MM.1S (cell line): ENCODE data around the gene ZRANB1.

Experiments used
- EZH2 ChIP-seq: fragments of 300-600 bp; sonication (generic); optimal IDR thresholded peaks from 2 replicates; pipeline ENCODE3; 2017; ENCODE audit warnings: low read depth, mild to moderate bottlenecking, antibody characterized with exemption, low read length, mixed read lengths
- EZH2phosphoT487 ChIP-seq: fragments of 300-600 bp; sonication (generic); IDR thresholded peaks from 2 replicates; pipeline ENCODE4 v1.6.1; 2018; ENCODE audit warnings: antibody characterized with exemption, low read length
- TF ChIP-seq, protein P1 (sequence below): fragments of 300-600 bp; sonication (generic); IDR thresholded peaks from 2 replicates; pipeline ENCODE4 v1.5.1; 2016; ENCODE audit warnings: antibody characterized with exemption, low read length, mixed read lengths

DNA sequence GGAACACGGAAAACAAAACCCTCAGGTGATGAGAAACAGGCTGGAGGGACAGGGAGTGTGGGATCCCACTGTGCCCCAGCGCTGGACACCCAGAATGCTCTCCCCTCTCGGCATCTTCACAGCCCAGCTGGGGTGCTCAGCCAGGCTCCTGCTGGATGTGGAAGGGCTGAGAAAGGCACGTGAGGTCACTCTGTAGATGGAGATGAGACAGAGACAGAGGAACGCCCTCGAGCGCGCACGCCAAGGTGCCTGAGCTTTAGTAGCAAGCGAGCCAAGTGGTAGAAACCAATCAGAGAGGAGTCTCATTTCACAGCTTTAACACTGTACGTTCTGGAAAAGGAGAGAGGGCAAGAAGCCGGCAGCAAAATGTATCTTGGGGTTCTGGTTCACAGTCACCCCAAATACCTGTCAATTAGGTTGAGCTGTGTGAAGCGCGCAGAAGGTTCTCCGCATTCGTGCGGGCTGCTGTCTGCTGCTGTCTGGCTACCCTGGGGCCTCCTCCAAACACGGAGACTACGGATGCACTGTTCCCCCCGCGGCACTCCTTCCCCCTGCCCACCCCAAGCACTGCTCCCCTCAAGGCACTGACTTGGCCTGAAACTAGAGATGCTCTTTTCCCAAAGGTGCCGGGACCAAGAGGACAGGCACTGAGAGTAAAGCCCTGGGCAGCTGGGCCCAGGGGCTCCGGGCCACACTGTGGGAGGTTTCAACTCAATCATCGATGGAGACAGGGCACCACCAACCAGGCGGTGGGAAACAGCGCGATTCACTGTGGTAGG, 91.4 kb downstream of the ZRANB1 start:
- TF ChIP-seq, protein P1, sequence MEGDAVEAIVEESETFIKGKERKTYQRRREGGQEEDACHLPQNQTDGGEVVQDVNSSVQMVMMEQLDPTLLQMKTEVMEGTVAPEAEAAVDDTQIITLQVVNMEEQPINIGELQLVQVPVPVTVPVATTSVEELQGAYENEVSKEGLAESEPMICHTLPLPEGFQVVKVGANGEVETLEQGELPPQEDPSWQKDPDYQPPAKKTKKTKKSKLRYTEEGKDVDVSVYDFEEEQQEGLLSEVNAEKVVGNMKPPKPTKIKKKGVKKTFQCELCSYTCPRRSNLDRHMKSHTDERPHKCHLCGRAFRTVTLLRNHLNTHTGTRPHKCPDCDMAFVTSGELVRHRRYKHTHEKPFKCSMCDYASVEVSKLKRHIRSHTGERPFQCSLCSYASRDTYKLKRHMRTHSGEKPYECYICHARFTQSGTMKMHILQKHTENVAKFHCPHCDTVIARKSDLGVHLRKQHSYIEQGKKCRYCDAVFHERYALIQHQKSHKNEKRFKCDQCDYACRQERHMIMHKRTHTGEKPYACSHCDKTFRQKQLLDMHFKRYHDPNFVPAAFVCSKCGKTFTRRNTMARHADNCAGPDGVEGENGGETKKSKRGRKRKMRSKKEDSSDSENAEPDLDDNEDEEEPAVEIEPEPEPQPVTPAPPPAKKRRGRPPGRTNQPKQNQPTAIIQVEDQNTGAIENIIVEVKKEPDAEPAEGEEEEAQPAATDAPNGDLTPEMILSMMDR, result no peak
- TF ChIP-seq EZH2phosphoT487, result no peak
- no peak for TF ChIP-seq EZH2
